ENCODE data around the gene IRF5.
"Not testable (repeated sequence)": the region's sequence is repeated elsewhere in the genome, so short reads cannot be mapped to it uniquely, and the experiment has no call there.

IRF5 gene

DNA sequence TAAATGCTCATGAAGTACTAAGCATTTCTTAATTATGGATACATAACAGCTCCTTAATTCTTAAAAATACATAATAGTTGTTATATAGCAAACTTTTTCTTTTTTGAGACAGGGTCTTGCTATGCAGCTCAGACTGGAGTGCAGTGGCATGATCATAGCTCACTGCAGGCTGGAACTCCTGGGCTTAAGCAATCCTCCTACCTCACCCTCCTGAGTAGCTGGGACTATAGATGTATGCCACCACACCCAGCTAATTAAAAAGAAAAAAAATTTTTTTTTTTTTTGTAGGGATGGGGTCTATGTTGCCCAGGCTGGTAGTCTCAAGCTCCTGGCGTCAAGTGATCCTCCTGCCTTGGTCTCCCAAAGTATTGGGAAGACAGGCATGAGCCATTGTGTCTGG is 30.9 kb downstream of the IRF5 start:
- DNase-seq: no peak

DNA sequence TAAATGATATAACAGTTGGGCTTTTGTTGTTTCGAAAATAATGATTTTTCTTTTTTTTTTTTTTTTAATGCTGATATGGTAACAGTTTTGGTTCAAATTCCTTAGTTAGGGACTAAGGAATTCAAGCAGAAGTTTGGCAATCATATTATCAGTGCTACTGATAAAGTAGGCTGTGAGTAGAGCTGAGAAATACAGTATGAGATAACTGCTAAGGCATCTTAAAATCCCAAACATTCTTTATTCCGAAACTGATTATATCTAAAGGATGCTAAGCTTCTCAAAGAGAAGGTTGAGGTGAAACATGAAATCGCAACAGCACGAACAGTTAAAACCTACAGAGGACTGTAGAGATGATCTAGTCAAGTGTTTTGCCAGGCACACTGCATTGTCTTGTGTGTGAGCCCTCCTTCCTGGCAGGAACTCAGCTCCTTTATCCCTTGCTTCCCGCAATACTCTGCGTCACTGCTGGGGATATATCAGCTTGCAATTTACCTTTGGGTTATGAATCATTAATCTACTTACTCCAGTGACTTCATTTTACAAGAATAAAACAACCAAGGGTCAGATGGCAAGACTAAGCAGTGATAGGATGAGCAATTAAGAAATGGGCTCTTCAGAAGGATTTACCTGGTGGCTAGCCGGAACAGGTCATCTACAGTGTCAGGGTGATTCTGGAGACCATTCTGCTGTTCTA is 36.7 kb downstream of the IRF5 start:
- DNase-seq: peak; percentile 15 to 63

- DNase-seq: no peak
These were observed 44.4 kb downstream of the IRF5 start for GRCh38 chr7:128982105-128982504.

GRCh38 chr7:128985660-128986059 is 47.9 kb downstream of the IRF5 start:
- DNase-seq: no peak

GRCh38 chr7:128986609-128987008 is 48.9 kb downstream of the IRF5 start:
- no peak for DNase-seq

- no peak for DNase-seq
These were observed 50.6 kb downstream of the IRF5 start for GRCh38 chr7:128988372-128988771.

DNA sequence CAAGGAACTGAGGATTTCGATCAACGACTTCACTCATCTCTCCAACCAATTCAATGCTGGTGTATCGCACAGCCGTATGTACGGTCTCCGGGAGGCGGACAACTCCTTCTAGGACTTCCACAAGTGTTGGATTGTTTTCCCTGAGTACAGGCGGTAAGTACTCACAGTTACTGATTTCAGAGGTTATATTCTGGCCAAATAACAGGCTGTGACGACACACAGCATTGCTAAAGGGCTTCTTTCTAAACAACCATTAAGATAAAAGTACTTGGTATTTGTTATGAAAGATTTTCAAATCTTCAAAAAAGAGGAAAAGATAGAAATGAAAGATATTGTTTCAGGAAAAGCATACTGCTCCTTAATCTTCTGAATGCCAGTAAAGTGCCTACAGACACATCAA is 52.2 kb downstream of the IRF5 start:
- DNase-seq: no peak

DNA sequence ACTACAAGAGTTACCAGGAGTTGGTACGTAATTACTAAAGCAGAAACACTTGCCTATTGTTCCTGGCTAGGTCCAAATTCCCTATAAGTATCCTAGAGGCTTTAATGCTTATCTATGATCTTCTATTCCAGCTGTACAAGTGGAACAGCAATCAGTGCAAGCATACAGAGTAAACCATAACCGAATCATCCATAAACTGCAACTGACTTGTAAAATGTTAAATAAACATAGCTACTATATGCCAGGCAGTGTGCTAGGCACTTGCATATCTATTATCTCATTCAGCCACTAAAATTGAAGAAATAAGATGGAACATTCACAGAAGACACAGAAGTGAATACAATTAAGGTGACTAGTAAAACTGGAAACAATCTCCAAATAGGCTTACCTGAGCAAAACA is 55.7 kb downstream of the IRF5 start:
- no peak for DNase-seq

DNA sequence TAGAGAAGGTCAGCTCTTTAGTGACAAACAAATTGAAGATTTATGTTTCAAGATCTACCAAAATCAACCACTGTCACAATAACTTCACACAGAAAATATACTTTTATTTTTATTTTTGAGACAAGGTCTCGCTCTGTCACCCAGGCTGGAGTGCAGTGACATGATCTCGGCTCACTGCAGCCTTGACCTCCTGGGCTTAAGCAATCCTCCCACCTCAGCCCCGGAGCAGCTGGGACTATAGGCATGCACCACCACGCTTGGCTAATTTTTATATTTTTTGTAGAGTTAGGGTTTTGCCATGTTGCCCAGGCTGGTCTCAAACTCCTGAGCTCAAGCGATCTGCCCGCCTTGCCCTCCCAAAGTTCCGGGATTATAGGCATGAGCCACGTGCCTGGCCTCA is 56.8 kb downstream of the IRF5 start:
- DNase-seq: not testable (repeated sequence)

- DNase-seq: no peak
These were observed 59.5 kb downstream of the IRF5 start for GRCh38 chr7:128997181-128997580.
